Chondrocyte (in vitro differentiated cells): ENCODE data around the gene GIMAP2. TPM values are rescaled to one million over a fixed set of nuclear protein-coding genes. Genes with fewer than 3 reads are reported as not detected.

Experiments used
- DNase-seq: peaks from one replicate; pipeline ENCODE4 v3.0.0; 2021; ENCODE audit warnings: mixed read lengths, low spot score
- H3K27ac Mint-ChIP-seq: one replicate; pipeline ENCODE4 v1.8.0; 2021; ENCODE audit warnings: mild to moderate bottlenecking, moderate library complexity, mixed read lengths; ENCODE audit not compliant: unreplicated experiment
- H3K27me3 Mint-ChIP-seq: 2 replicates; pipeline ENCODE4 v1.8.0; 2021; ENCODE audit warnings: low read depth, mixed read lengths
- H3K36me3 Mint-ChIP-seq: 2 replicates; pipeline ENCODE4 v1.8.0; 2021; ENCODE audit warnings: low read depth, mixed read lengths
- H3K4me1 Mint-ChIP-seq: 2 replicates; pipeline ENCODE4 v1.8.0; 2021; ENCODE audit warnings: low read depth, mild to moderate bottlenecking, mixed read lengths
- H3K4me3 Mint-ChIP-seq: one replicate; pipeline ENCODE4 v1.8.0; 2021; ENCODE audit warnings: mild to moderate bottlenecking, moderate library complexity, mixed read lengths; ENCODE audit not compliant: unreplicated experiment
- H3K9me3 Mint-ChIP-seq: 2 replicates; pipeline ENCODE4 v1.8.0; 2021; ENCODE audit warnings: low read depth, mixed read lengths
- CTCF ChIP-seq: fragments of 200-600 bp; sonication (generic); IDR thresholded peaks from 2 replicates; pipeline ENCODE4 v1.5.0; 2021; ENCODE audit warnings: antibody characterized with exemption, mild to moderate bottlenecking, moderate library complexity
- total RNA-seq: library from RNA; stranded (reverse); gene quantifications from 3 replicates; pipeline ENCODE4 v1.2.1, GENCODE V29; 2021

The GIMAP2 gene
- total RNA-seq, 1 donor from 2014 or later: not detected

GRCh38 chr7:150734254-150734653, 48.7 kb downstream of the GIMAP2 start:
- no peaks in the 10 kb centered on the region for H3K9me3 Mint-ChIP-seq
- no peak overlapping the region for H3K4me3 Mint-ChIP-seq
- DNase-seq: no peak
- H3K4me1 Mint-ChIP-seq: no peaks in the 10 kb centered on the region
- TF ChIP-seq CTCF: no peak
- no peaks in the 10 kb centered on the region for H3K36me3 Mint-ChIP-seq
- H3K27me3 Mint-ChIP-seq: peaks cover 8% of the 10 kb centered on the region
- no peak overlapping the region for H3K27ac Mint-ChIP-seq

GRCh38 chr7:150735596-150736358, 50.3 kb downstream of the GIMAP2 start:
- TF ChIP-seq CTCF: no peak
- no peaks in the 10 kb centered on the region for H3K4me1 Mint-ChIP-seq
- H3K27ac Mint-ChIP-seq: no peak overlapping the region
- no peak overlapping the region for H3K4me3 Mint-ChIP-seq
- H3K9me3 Mint-ChIP-seq: peaks cover 3% of the 10 kb centered on the region
- no peak for DNase-seq
- H3K27me3 Mint-ChIP-seq: peaks cover 12% of the 10 kb centered on the region
- no peaks in the 10 kb centered on the region for H3K36me3 Mint-ChIP-seq

- Mint-ChIP-seq H3K4me3 (no peak overlapping the region), H3K36me3 (no peaks in the 10 kb centered on the region), H3K9me3 (peaks cover 3% of the 10 kb centered on the region), H3K27ac (no peak overlapping the region), H3K4me1 (no peaks in the 10 kb centered on the region), H3K27me3 (peaks cover 14% of the 10 kb centered on the region)
- DNase-seq: no peak
- no peak for TF ChIP-seq CTCF
Observed at GRCh38 chr7:150736864-150737263, 51.4 kb downstream of the GIMAP2 start.

GRCh38 chr7:150737265-150738055, 52.0 kb downstream of the GIMAP2 start, which contains the start of gene GIMAP5:
GIMAP5 (plus strand) TSS chr7:150737418; CDS start chr7:150740885, 3,467 bp downstream.
- Mint-ChIP-seq H3K27me3 (peaks cover 14% of the 10 kb centered on the region), H3K4me3 (no peak within 1 kb of the TSS), H3K36me3 (no peaks in the 10 kb centered on the region), H3K27ac (no peak within 1 kb of the TSS), H3K4me1 (no peaks in the 10 kb centered on the region), H3K9me3 (peaks cover 3% of the 10 kb centered on the region)
- no peak for DNase-seq
- TF ChIP-seq CTCF: no peak

- H3K27ac Mint-ChIP-seq: no peak overlapping the region
- peaks cover 3% of the 10 kb centered on the region for H3K9me3 Mint-ChIP-seq
- H3K36me3 Mint-ChIP-seq: no peaks in the 10 kb centered on the region
- H3K4me1 Mint-ChIP-seq: no peaks in the 10 kb centered on the region
- no peak for DNase-seq
- H3K27me3 Mint-ChIP-seq: peaks cover 14% of the 10 kb centered on the region
- H3K4me3 Mint-ChIP-seq: no peak overlapping the region
- TF ChIP-seq CTCF: no peak
Observed at GRCh38 chr7:150738092-150738491, 52.6 kb downstream of the GIMAP2 start.
